Activated T-helper 2 cell treated with anti-CD3 and anti-CD28 coated beads, Interferon-gamma antibody, Interleukin-2, Interleukin-4, amounts not matched to agents 10 μg/mL and 5 μg/mL and 100 μg/mL, durations not matched to agents 14 hours and 24 hours and 36 hours (primary cell): Measurements from ENCODE around the gene FAM9C. TPM values are rescaled to one million over a fixed set of nuclear protein-coding genes. Genes with fewer than 3 reads are reported as not detected.

Source experiments
- DNase-seq: peaks from one replicate; pipeline ENCODE4 v3.0.0; 2021; ENCODE audit warnings: low spot score
- H3K27ac Mint-ChIP-seq: one replicate; pipeline ENCODE4 v1.8.0; 2021; ENCODE audit warnings: mixed read lengths
- H3K27me3 Mint-ChIP-seq: one replicate; pipeline ENCODE4 v1.8.0; 2021; ENCODE audit warnings: low read depth, mixed read lengths
- H3K36me3 Mint-ChIP-seq: one replicate; pipeline ENCODE4 v1.8.0; 2021; ENCODE audit warnings: low read depth, mixed read lengths
- H3K4me1 Mint-ChIP-seq: one replicate; pipeline ENCODE4 v1.8.0; 2021; ENCODE audit warnings: low read depth, mixed read lengths
- H3K4me3 Mint-ChIP-seq: one replicate; pipeline ENCODE4 v1.8.0; 2021; ENCODE audit warnings: low read depth, mild to moderate bottlenecking, moderate library complexity, mixed read lengths
- H3K9me3 Mint-ChIP-seq: one replicate; pipeline ENCODE4 v1.8.0; 2021; ENCODE audit warnings: mixed read lengths
- intact Hi-C: fragments of 100-400 bp; cut with micrococcal nuclease; formaldehyde crosslinking; loops from one replicate; pipeline ENCODE4 v1.15.1; 2023
- total RNA-seq: library from RNA; stranded (reverse); gene quantifications from 2 replicates; pipeline ENCODE4 v1.2.3, GENCODE V29; 2022

FAM9C gene
- total RNA-seq, 1 donor from 2014 or later = not detected

DNA sequence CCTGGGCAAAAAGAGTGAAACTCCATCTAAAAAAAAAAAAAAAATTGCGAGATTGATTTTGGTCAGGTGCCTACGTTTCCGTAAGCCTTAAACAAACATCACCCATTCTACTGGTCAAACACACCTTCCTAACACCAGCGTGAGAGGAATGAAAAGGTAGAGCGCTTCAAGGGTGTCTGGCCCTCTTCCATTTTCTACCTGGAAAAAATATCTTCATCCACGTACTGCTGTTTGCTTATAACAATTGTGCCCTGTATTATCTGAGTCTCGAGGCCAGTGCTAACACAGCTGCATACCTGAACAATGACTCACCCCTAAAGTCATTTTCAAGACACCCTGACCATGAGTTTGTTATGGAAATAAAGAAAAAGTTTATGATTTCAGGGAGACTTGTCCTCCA lies 55.6 kb downstream of the FAM9C start:
- Mint-ChIP-seq H3K36me3 (peaks cover 10% of the 10 kb centered on the region), H3K4me1 (peaks cover 46% of the 10 kb centered on the region)
- intact Hi-C loops = loop anchor here (5.0 kb wide), 1 partner anchor 36 kb away; no protein-coding TSS in a partner anchor

DNA sequence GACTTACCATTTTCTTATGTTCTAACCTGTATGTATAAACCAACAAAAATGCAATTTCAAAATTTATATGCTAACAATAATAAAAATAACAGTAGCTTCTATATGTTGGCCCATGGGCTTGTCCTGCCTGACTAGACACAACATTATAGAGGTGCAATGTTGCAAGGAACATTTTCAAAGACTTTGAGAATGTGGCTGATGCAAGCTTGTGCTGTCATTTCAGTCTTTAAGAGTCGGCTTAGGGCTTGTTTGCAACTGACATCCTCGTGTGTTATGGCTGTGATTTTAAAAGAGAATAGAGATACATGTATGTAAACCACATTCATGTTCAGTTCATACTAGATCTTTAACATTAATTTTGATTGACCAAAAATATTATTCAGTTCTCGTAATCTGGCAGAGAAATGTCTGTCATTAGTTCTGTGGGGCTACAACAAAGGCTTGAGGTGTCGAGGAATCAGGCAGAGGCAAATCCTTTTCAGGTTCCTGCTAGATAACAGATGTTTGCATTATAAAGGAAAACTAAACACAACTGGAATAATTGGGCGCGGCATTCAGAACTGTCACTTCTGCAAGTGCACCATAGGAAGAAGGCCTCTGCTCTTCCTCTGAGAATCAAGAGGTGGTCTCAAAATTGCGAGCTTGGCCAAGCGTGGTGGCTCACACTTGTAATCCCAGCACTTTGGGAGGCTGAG lies 56.4 kb downstream of the FAM9C start:
- intact Hi-C loops = loop anchor here (5.0 kb wide), 1 partner anchor 36 kb away; no protein-coding TSS in a partner anchor
- H3K27me3 Mint-ChIP-seq = no peaks in the 10 kb centered on the region
- DNase-seq = no peak
- H3K36me3 Mint-ChIP-seq = peaks cover 10% of the 10 kb centered on the region
- peaks cover 53% of the 10 kb centered on the region for H3K4me1 Mint-ChIP-seq
- H3K27ac Mint-ChIP-seq = no peak overlapping the region
- no peaks in the 10 kb centered on the region for H3K9me3 Mint-ChIP-seq
- no peak overlapping the region for H3K4me3 Mint-ChIP-seq

More for the DNA sequence above, 55.6 kb downstream of the FAM9C start:
- no peak for DNase-seq
- Mint-ChIP-seq H3K9me3 (no peaks in the 10 kb centered on the region), H3K27me3 (no peaks in the 10 kb centered on the region), H3K4me3 (no peak overlapping the region), H3K27ac (no peak overlapping the region)

DNA sequence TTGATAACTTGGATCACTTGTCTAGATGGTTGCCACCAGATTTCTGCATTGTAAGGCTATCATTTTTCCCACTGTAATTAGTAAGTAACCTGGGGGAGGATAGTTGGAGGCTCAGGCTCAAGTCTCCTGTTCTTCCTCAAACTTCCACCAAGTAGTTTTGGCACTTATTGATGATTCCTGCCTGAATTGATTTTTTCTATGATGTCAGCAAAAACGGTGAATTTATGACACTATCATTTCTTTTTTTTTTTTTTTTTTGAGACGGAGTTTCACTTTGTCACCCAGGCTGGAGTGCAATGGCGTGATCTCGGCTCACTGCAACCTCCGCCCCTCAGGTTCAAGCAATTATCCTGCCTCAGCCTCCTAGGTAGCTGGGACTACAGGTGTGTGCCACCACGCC lies 57.1 kb downstream of the FAM9C start:
- intact Hi-C loops = loop anchor here (5.0 kb wide), 1 partner anchor 35 kb away; no protein-coding TSS in a partner anchor
- Mint-ChIP-seq H3K36me3 (peaks cover 10% of the 10 kb centered on the region), H3K27me3 (no peaks in the 10 kb centered on the region), H3K9me3 (no peaks in the 10 kb centered on the region), H3K4me3 (no peak overlapping the region), H3K27ac (peak overlapping the region; percentile 96), H3K4me1 (peaks cover 58% of the 10 kb centered on the region)
- no peak for DNase-seq

DNA sequence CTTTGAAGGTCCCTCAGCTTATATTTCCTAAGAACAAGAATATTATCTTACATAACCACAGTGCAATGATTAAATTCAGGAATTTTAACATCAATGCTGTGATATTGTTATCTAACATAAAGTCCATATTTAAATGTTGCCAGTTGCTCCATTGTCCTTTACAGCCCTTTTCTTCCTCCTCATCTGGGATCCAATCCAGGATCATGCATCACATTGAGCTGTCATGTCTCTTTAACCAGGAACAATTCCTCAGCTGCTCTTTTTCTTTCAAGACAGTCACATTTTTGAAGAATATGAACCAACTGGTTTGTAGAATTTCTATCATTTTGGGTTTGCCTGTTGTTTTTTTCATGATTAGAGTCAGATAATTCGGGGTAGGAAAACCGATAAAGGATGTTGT lies 57.5 kb downstream of the FAM9C start:
- Mint-ChIP-seq H3K27me3 (no peaks in the 10 kb centered on the region), H3K36me3 (peaks cover 10% of the 10 kb centered on the region), H3K9me3 (no peaks in the 10 kb centered on the region), H3K27ac (peak overlapping the region; percentile 96), H3K4me1 (peaks cover 60% of the 10 kb centered on the region), H3K4me3 (peak overlapping the region; percentile 50)
- DNase-seq = no peak
- intact Hi-C loops = loop anchor here (5.0 kb wide), 1 partner anchor 35 kb away; no protein-coding TSS in a partner anchor

DNA sequence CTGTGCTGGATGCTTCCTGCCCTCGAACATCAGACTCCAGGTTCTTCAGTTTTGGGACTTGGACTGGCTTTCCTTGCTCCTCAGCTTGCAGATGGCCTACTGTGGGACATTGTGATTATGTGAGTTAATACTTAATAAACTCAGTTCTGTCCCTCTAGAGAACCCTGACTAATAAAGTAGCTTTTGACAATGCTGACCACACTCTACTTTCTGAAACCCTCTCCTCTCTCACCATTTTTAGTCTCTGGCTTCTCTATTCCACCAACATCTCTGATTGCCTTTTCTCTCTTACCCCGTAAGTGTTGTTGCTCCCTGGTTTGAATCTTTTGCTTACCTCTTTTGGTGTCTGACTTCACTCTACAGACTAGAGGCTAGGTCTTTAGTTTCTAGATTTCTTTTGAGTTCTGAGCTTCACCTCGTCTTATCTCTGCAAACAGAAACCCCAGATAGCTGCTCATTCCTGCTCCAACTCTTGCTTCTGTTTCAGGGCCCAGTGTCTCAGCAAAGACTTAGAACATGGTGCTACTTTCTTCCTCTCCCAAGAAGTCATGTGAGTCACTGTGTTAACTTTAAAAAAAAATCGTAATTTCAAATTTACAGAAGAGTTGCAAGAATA lies 58.1 kb downstream of the FAM9C start:
- Mint-ChIP-seq H3K9me3 (no peaks in the 10 kb centered on the region), H3K27ac (peak overlapping the region; percentile 96), H3K27me3 (no peaks in the 10 kb centered on the region), H3K36me3 (peaks cover 10% of the 10 kb centered on the region), H3K4me1 (peaks cover 57% of the 10 kb centered on the region), H3K4me3 (peak overlapping the region; percentile 44)
- intact Hi-C loops = loop anchor here (5.0 kb wide), 1 partner anchor 34 kb away; no protein-coding TSS in a partner anchor
- DNase-seq = no peak

Other genes starting within 250 kb of the FAM9C start
- 0.11 TPM in 1 of 2 replicates, not detected in the other for gene TLR7, start 177.5 kb downstream of the FAM9C start, total RNA-seq
- gene TLR8, start 138.0 kb downstream of the FAM9C start, total RNA-seq = not detected in 2 replicates
- gene TMSB4X, start 69.5 kb downstream of the FAM9C start, total RNA-seq = 7,759 and 7,983 TPM in 2 replicates